NCI-H2196 (cell line): ENCODE results near the gene KPTN.

ENCODE experiments used
- DNase-seq: peaks from one replicate; lab custom pipeline; 2025; ENCODE audit not compliant: unreplicated experiment; lab: John Stamatoyannopoulos, UW

KPTN gene

GRCh38 chr19:47509170-47509847, 25.3 kb upstream of the KPTN start:
- no peak for DNase-seq

- DNase-seq, result no peak
Observed at GRCh38 chr19:47508721-47509120, 24.7 kb upstream of the KPTN start.

- no peak for DNase-seq
Observed at GRCh38 chr19:47507924-47508553, 24.0 kb upstream of the KPTN start.

- DNase-seq, result no peak
Observed at GRCh38 chr19:47507012-47507411, 23.0 kb upstream of the KPTN start.

GRCh38 chr19:47506459-47506858, 22.4 kb upstream of the KPTN start:
- DNase-seq, result no peak

GRCh38 chr19:47505506-47505905, 21.5 kb upstream of the KPTN start:
- DNase-seq, result no peak

GRCh38 chr19:47503826-47504150, 19.8 kb upstream of the KPTN start:
- no peak for DNase-seq

- no peak for DNase-seq
Observed at GRCh38 chr19:47503130-47503825, 19.3 kb upstream of the KPTN start.

- peak; percentile 25 for DNase-seq
Observed at GRCh38 chr19:47499863-47500830, 16.1 kb upstream of the KPTN start.

- no peak for DNase-seq
Observed at GRCh38 chr19:47499371-47499770, 15.4 kb upstream of the KPTN start.

- DNase-seq, result no peak
Observed at GRCh38 chr19:47498561-47498960, 14.5 kb upstream of the KPTN start.

GRCh38 chr19:47497821-47498520, 14.0 kb upstream of the KPTN start:
- DNase-seq, result peak; percentile 36

- DNase-seq, result peak; percentile 88
Observed at GRCh38 chr19:47497050-47497766, 13.2 kb upstream of the KPTN start.

- peak; percentile 41 for DNase-seq
Observed at GRCh38 chr19:47495478-47496372, 11.7 kb upstream of the KPTN start.

GRCh38 chr19:47494729-47495128, 10.7 kb upstream of the KPTN start:
- DNase-seq, result peak; percentile 68

- no peak for DNase-seq
Observed at GRCh38 chr19:47494211-47494547, 10.2 kb upstream of the KPTN start.

GRCh38 chr19:47493378-47494210, 9.6 kb upstream of the KPTN start:
- no peak for DNase-seq
